HAP-1 (cell line): Measurements from ENCODE around the gene GDPD2.

Experiments used
- DNase-seq, 2 experiments: peaks; one replicate each; pipeline ENCODE4 v3.0.0-alpha.2; 2016 to 2020; ENCODE audit warnings: low spot score in 2 of 2
- H3K27me3 ChIP-seq: fragments of 250-450 bp; sonication (Bioruptor Pico); 2 replicates; pipeline ENCODE4 v1.5.1; 2020; ENCODE audit warnings: low read depth, mild to moderate bottlenecking, moderate library complexity
- H3K36me3 ChIP-seq: fragments of 250-450 bp; sonication (Bioruptor Pico); replicated peaks from 2 replicates; pipeline ENCODE4 v1.5.1; 2020; ENCODE audit warnings: mild to moderate bottlenecking
- H3K4me1 ChIP-seq: fragments of 250-450 bp; sonication (Bioruptor Pico); 2 replicates; pipeline ENCODE4 v1.5.1; 2020; ENCODE audit warnings: mild to moderate bottlenecking
- H3K4me3 ChIP-seq: fragments of 250-450 bp; sonication (Bioruptor Pico); 2 replicates; pipeline ENCODE4 v1.5.1; 2020; ENCODE audit warnings: mild to moderate bottlenecking, moderate library complexity
- H3K9me3 ChIP-seq: fragments of 250-450 bp; sonication (Bioruptor Pico); 2 replicates; pipeline ENCODE4 v1.5.1; 2020; ENCODE audit warnings: mild to moderate bottlenecking, moderate library complexity
- in situ Hi-C: fragments of 300-500 bp; cut with MboI; formaldehyde crosslinking; loops from 3 replicates; pipeline ENCODE4 v1.14.3; 2020; ENCODE audit warnings: low sequenced_read_pairs, inconsistent platforms, mixed read lengths

GDPD2 gene

DNA sequence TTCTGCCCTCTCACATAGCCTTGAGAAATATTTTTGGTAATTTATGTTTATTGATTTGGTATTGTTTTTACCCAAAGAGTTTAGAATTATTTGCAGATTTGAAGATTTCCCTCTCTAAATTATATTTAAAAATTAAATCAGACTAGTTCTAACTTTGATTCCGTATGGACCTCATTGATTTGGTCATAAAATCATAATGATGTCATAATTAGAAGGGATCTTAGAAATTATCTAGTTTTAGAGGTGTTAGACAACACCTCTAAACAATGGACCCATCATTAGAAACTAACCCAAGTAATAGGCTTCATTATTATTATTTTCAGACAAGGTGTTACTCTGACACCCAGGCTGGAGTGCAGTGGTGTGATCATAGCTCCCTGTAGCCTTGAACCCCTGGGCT, 45.6 kb downstream of the GDPD2 start:
- Histone ChIP-seq H3K4me1 (peaks cover 9% of the 10 kb centered on the region), H3K36me3 (peaks cover under 1% of the 10 kb centered on the region; the same call in 1 of the 2 replicates), H3K27me3 (no peaks in the 10 kb centered on the region), H3K9me3 (no peaks in the 10 kb centered on the region), H3K4me3 (no peak overlapping the region)
- in situ Hi-C loops, result loop anchor here (25.0 kb wide), 1 partner anchor 719 kb away; no protein-coding TSS in a partner anchor
- DNase-seq, result no peak

DNA sequence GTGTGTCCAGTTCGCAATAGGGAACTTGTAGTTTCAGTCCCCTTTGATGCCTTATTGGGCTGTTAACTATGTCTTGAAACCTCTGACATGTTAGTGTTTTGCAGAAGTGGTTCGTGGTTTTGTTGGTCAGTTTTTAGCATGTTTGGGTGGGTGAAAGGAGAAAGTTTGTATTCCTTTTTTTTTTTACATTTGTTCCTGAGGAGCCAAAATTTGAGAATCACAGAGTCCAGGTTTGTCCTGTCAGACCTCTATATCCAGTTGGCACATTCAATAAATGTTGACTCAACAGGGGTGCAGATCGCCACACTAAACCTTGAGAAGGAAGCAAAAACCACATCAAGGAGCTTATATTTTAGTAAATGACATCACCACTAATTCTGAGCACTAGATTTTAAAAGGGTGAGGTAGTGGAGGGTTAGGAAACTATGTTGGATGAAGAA, 47.8 kb downstream of the GDPD2 start:
- H3K4me1 ChIP-seq, result peaks cover 18% of the 10 kb centered on the region
- H3K9me3 ChIP-seq, result no peaks in the 10 kb centered on the region
- in situ Hi-C loops, result loop anchor here (25.0 kb wide), 1 partner anchor 716 kb away; no protein-coding TSS in a partner anchor
- no peaks in the 10 kb centered on the region; the same call in 1 of the 2 replicates for H3K36me3 ChIP-seq
- no peaks in the 10 kb centered on the region for H3K27me3 ChIP-seq
- no peak for DNase-seq
- no peak overlapping the region for H3K4me3 ChIP-seq

DNA sequence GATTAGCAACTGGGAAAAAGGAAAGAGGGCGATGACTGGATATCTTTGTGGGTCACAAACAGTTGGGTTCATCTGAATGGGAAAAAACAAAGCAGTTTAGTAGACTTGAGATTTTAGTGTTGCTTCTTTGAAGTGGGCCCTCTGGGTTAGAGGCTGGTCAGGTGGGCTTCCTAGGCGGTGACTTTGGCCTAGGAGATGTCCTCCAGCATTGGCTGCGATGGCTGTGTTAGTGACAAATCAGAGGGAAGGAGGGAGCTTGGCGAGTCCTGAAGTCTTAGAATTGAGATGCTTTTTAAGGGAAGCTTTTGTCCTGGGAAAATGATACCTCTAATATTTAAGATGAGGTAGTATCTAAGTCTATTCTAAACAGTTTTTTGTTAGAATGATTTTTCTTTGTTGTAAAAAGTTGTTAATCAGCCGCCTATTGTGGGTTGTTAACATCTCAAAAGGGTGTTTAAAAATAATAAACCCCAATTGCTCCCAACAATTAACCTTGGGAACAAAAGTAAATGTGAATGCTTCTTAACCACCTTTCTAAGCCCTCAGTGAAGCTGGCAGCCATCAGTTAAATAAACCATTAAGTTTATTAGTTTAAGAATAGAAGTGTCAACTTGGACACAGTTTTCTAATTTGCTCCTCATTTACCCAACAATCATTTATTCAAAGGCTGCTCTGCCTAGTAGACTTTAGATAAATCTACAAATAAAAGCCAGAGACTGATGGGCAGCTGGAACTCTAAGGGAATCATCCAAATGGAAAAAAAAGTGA, 53.2 kb downstream of the GDPD2 start:
- Histone ChIP-seq H3K9me3 (no peaks in the 10 kb centered on the region), H3K36me3 (peaks cover 24% of the 10 kb centered on the region), H3K27me3 (no peaks in the 10 kb centered on the region), H3K4me3 (no peak overlapping the region), H3K4me1 (peaks cover 37% of the 10 kb centered on the region)
- in situ Hi-C loops, result no loop called here
- DNase-seq, result peak; percentile 68 to 89

DNA sequence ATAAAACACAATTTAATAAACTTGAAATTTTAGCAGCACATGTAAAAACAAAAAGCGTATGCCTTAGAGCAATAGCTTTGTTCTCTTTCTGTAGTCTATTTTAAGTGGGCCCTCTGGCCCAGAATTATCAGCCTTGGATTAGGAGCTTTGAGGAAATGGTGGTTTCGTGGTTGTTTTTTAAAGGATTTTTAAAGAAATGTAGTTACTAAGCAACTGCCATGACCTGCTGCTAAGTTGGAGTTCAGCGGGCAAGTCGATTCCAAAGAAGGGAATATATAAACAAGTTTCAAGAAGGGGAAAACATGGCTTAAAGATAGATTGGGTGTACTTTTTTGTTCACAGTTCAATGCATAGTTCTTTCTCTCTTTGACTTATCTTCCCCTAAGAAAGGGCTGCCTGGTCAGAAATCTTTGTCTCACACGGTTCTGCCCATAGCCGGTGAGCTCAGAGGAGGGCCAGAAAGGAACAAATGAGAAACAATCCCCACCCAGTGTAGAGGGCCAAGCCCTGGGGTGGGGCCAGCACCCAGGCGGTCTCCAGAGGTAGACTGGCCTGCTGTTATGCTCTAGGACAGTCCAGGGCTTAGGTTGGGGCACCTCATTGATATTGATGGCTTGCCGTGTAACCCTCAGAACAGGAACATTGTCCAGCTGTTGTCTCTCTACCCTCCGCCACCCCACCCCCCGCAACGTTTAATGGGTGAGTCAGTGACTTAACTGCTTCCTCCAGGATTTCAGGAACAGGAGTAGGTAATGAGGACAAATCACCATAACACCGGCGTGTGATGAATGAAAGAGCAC, 54.0 kb downstream of the GDPD2 start:
- no peaks in the 10 kb centered on the region for H3K27me3 ChIP-seq
- peaks cover 37% of the 10 kb centered on the region for H3K4me1 ChIP-seq
- peaks cover 32% of the 10 kb centered on the region for H3K36me3 ChIP-seq
- peak; percentile 81 to 84 for DNase-seq
- H3K9me3 ChIP-seq, result no peaks in the 10 kb centered on the region
- in situ Hi-C loops, result no loop called here
- no peak overlapping the region for H3K4me3 ChIP-seq

DNA sequence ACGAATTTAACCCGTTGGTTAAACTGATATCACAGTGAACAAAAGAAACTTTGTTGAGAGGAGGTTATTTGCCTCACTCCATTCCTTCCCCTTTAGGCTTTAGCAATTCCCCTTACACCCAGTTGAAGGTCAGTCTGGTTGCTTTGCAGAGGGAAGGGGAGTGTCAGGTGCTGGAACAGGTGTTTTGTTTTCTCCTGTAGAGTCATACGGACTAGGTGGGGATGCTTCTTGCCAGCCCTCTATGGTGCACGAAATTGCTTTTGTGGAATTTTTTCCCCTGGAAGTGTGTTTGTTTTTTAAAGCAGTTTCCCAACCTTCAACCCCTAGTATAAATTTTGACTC, 54.6 kb downstream of the GDPD2 start:
- Histone ChIP-seq H3K36me3 (peaks cover 35% of the 10 kb centered on the region), H3K27me3 (no peaks in the 10 kb centered on the region), H3K4me1 (peaks cover 37% of the 10 kb centered on the region), H3K4me3 (no peak overlapping the region), H3K9me3 (no peaks in the 10 kb centered on the region)
- in situ Hi-C loops, result no loop called here
- DNase-seq, result no peak

DNA sequence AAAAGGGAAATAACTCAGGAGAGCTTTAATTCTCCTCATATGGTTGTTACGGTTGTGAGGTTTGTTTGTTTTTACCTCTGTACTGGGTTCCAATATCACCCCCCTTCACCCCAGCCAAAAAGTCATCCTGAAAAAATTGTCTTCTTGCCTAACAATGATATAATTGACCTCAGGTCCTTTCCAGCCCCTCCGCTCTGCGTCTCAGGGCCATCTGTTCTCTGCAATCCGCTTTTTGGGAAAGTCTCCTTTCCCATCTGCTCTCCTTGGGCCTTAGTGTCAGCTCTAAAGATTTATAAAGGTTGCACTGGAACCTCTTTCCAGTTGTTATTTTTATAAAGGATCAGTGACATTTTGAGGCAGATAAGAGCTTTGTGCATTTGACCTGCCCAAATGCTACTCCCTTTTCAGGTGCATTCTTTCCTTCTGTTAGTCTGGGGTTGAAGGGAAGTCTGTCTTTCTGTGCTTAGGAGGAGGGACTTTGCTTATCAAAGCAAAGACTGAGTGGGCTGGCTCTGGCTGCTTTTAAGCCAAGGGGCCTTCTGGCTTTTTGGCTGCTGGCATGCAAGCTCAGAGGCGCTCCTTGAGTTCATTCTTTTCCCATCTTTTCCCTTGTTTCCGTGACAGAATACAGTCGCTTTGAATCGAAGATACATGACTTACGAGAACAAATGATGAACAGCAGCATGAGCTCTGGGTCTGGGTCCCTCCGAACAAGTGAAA, 55.6 kb downstream of the GDPD2 start:
- Histone ChIP-seq H3K27me3 (no peaks in the 10 kb centered on the region), H3K4me1 (peaks cover 37% of the 10 kb centered on the region), H3K36me3 (peaks cover 35% of the 10 kb centered on the region), H3K4me3 (no peak overlapping the region), H3K9me3 (no peaks in the 10 kb centered on the region)
- DNase-seq, result no peak
- in situ Hi-C loops, result no loop called here

DNA sequence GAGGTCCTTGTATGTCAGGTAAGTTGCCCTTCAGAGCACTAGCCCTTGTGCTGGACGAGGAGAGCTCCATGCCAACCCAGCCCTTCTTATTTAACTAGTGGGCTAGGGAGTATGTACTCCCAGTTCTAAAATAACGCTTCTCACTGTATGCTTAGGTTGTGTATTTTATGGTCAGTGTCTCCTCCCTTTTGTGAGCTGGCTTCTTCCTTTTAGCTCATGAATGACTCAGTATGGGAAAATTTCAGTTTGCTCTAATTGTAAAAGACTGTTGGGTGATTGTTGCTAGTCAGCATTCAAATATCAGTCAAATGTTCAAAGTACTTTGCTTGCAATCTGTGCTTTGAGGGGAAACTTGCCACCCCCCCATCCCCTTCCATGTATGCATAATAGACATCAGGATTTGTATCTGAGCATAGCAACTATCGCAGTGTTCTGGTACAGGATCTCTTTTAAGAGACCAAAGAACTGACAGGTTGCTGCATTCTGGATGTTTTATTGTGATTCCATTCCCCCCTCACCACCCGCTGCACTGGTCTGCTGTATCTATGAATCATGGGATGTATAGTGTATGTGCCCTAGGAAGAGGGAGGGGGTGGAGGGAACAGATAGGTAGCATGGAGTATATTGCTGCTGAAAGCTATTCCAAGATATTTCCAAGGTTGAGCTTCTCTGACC, 56.3 kb downstream of the GDPD2 start:
- peaks cover 37% of the 10 kb centered on the region for H3K4me1 ChIP-seq
- in situ Hi-C loops, result no loop called here
- H3K9me3 ChIP-seq, result no peaks in the 10 kb centered on the region
- H3K4me3 ChIP-seq, result no peak overlapping the region
- H3K36me3 ChIP-seq, result peaks cover 35% of the 10 kb centered on the region
- H3K27me3 ChIP-seq, result no peaks in the 10 kb centered on the region
- no peak for DNase-seq

DNA sequence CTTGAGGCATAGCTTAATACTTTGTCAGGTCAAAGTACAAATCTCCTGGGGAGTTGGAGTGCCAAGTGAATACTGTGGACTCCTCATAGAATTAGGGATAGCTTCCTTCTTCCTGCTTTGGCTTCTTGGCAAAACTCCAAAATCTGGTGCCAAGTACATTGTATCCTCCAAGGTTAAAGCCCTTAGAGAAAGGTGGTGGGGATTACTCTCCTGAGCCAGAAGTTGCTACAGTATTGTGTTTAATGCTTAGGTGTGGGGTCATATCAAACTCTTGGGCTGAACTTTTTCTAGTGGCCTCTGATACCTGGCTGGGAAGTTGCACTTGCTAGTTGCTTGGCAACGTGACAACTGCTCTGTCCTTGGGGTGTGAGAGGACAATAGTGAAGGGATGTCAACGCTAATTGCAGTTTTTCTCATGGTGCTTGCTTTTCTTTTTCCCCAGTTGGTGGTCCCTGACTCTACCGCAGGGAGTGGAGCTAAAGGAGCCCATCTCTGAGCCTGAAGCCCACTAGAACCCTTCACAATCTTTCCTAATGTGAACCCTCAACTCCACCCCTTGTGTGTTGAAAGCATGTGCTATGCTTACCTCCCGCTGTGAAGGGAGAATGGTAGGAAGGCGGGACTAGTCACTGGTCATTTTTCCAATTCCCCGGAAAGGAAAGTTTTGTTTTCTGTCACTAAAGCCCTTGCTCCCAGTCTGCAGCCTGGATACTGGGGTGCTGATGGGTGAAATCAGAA, 57.0 kb downstream of the GDPD2 start:
- Histone ChIP-seq H3K4me1 (peaks cover 34% of the 10 kb centered on the region), H3K27me3 (no peaks in the 10 kb centered on the region), H3K4me3 (no peak overlapping the region), H3K36me3 (peaks cover 35% of the 10 kb centered on the region), H3K9me3 (no peaks in the 10 kb centered on the region)
- in situ Hi-C loops, result no loop called here
- DNase-seq, result no peak

DNA sequence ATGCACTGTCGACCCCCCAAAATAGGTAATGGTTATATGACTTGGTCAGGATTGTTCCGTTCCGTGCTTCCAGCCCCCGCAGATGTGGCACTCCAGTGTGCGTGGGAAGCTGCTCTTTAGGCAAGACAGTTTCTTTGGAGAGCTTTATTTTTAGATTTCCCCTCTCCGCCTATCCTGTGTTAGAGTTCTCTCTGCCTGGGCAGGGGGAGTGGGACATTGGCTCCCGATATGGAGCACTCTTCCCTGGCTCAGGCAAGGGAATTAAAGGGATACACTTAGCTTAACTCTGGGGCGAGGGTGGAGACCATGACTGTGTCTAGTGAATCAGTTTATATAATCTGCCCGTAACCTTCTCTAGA, 57.5 kb downstream of the GDPD2 start:
- H3K4me1 ChIP-seq, result peaks cover 31% of the 10 kb centered on the region
- H3K36me3 ChIP-seq, result peaks cover 40% of the 10 kb centered on the region
- no peak overlapping the region for H3K4me3 ChIP-seq
- in situ Hi-C loops, result no loop called here
- H3K27me3 ChIP-seq, result no peaks in the 10 kb centered on the region
- no peak for DNase-seq
- H3K9me3 ChIP-seq, result no peaks in the 10 kb centered on the region

DNA sequence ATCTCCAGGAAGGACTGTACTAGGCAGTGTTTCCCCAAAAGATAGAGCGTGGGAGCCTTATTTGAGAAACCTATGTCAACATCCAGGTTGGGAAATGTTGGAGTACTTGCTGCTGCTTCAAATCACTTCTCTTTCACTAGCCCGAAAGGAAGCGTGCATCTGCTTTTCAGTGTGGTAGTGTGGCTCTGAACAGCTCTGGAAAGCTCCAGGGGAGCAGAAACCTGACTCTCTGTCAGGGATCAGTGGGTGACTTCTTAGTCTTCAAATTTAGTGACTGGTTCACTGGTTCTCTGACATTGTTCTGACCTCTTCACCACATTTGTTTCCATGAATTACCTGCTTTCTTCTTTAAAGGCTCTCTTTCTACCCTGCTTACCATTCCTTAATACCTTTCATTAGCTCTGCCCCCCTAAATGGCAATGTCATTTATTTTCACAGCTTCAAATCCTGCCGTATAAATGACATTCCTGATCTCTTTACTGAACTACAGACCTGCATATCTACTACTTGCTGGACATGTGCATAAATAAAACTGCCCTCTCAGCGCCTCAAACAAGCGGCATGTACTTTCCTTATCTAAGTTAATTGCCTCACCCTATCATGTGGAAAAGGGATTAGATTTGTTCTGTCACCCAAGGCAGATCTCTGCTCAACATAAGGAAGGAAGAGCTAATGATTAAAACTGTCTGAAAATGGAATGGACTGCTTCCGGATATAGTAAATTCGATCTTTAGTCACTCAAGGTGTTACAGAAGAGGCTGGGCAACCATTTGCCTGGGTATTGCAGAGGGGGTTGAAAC, 58.6 kb downstream of the GDPD2 start:
- no peaks in the 10 kb centered on the region for H3K9me3 ChIP-seq
- H3K4me1 ChIP-seq, result peaks cover 24% of the 10 kb centered on the region
- H3K4me3 ChIP-seq, result no peak overlapping the region
- no peak for DNase-seq
- in situ Hi-C loops, result no loop called here
- H3K27me3 ChIP-seq, result no peaks in the 10 kb centered on the region
- H3K36me3 ChIP-seq, result peaks cover 43% of the 10 kb centered on the region

DNA sequence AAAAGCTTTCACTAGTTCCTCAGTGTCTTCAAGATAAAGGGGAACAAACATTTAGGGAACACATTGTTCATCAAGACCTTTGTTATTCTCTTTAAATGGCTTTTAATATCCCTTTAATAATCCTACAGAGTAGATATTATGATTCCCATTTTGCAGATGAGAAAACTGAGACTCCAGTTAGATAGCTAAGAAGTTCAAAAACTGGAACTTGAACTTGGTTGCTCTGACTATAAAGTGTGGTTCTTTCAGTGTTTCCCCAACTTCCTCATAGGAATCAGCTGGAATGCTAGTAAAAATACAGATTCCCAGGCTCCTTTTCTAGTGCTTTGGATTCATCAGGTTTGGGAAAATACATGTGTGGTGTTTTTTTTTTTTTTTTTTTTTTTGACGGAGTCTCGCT, 59.2 kb downstream of the GDPD2 start:
- Histone ChIP-seq H3K4me1 (peaks cover 18% of the 10 kb centered on the region), H3K36me3 (peaks cover 50% of the 10 kb centered on the region), H3K27me3 (no peaks in the 10 kb centered on the region), H3K9me3 (no peaks in the 10 kb centered on the region), H3K4me3 (no peak overlapping the region)
- no peak for DNase-seq
- in situ Hi-C loops, result no loop called here
